HEK293T (cell line): ENCODE measurements around the gene PDPR.

ENCODE experiments used
- ARNT ChIP-seq: fragments of 450-650 bp; IDR thresholded peaks from 2 replicates; pipeline ENCODE4 v1.6.1; 2017; ENCODE audit warnings: mild to moderate bottlenecking
- FOXM1 ChIP-seq: fragments of 450-650 bp; IDR thresholded peaks from 2 replicates; pipeline ENCODE4 v1.6.1; 2017; ENCODE audit warnings: mild to moderate bottlenecking, borderline replicate concordance
- SP1 ChIP-seq: fragments of 450-650 bp; IDR thresholded peaks from 2 replicates; pipeline ENCODE4 v1.6.1; 2017
- SUZ12 ChIP-seq: fragments of 450-650 bp; IDR thresholded peaks from 2 replicates; pipeline ENCODE4 v1.6.1; 2016; ENCODE audit warnings: mild to moderate bottlenecking
- ZNF384 ChIP-seq: fragments of 450-650 bp; IDR thresholded peaks from 2 replicates; pipeline ENCODE4 v1.6.1; 2016

GRCh38 chr16:70160388-70160787 lies 46.3 kb downstream of the PDPR start:
- no peak for TF ChIP-seq FOXM1
- TF ChIP-seq SP1, result no peak
- TF ChIP-seq SUZ12, result no peak
- no peak for TF ChIP-seq ZNF384
- no peak for TF ChIP-seq ARNT
